ENCODE measurements around the gene MTURN. TPM values are rescaled to one million over a fixed set of nuclear protein-coding genes. Genes with fewer than 3 reads are reported as not detected.
"Not testable (repeated sequence)": the region's sequence is repeated elsewhere in the genome, so short reads cannot be mapped to it uniquely, and the experiment has no call there.

The MTURN gene
- 6.1 TPM for total RNA-seq

DNA sequence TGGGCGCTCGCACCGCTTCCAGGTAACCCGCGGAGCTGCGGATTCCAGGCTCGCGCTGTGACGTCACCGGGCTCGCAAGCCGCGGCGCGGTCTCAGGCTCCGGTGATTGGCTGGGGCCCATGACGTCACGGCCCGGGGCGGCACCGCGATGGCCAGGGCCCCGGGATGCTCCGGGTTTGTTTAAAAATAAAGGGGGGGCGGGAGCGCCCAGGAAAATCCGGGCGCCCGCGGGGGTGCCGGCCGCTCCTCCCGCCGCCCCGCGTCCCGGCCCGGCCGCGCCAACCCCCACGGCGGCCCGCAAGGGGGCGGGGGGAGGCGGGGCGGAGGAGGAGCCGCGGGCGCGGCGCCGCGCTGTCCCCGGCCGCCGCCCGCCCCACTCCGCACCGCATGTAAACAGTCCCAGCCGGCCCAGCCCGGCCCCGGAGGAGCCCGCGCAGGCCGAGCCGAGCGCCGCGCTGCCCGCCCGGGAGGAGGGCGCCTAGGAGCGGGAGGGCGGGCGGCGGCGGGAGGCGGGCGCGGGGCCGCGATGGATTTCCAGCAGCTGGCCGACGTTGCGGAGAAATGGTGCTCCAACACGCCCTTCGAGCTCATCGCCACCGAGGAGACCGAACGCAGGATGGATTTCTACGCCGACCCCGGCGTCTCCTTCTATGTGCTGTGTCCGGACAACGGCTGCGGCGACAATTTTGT lies at the start of gene MTURN:
MTURN (plus strand) TSS at position 376 of the 690 bp plus-strand sequence; CDS start at position 527, 151 bp downstream.
- peak; percentile 84 for ATAC-seq

DNA sequence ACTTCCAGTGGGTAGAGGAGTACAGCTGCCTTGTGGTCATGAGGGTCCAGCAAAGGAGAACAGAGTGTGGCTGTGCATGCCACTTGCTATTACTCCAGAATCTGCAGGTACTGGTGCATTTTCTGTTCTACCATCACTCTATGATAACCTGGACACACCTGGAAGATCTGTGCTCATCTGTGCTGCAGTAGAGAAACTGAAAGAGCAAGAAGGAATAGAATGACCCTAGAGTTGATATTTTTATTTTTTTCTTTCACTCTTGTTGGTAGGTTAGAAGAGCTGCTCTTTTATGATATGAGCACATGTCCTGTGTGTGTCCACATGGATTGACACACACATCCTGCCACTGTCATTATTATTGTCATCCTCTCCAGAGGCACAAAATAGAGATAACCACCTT lies 48.3 kb upstream of the MTURN start:
- no peak for ATAC-seq

DNA sequence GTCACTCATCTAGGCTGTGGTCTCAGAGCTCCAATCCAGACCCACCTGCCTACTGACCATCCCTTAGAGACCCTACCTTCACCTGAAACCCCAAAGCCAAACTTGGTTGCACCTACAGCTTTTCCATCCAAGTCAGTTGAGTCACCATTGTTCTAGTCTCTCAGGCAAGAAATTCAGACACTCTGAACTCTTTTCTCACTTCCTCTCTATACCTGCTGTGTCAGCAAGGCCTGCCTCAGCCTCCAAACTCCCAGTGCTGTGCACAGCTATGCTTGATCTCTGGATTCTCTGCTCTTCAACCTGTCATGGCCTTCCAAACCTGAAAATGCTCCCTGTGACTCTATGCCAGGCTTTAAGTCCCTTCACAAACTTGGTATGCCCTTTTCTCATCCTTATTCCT lies 47.4 kb upstream of the MTURN start:
- no peak for ATAC-seq

DNA sequence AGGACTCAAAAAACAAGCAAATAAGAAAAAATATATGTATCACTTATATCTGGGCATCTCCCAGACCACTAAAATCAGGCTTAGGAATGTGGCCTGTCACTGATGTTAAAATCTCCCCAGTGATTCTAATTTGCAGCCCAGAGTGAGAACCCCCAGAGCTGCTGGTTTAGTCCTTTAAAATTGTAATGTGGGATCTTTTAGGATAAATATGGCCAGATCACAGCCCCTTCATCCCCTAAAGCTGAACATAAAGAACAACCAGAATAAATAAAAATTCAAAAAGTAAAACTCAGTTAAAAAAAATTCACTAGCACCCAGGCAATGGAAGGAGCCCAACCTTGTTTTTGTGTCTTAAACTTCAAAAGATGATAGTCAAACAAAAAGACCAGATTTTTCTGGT lies 46.4 kb upstream of the MTURN start:
- ATAC-seq: no peak

DNA sequence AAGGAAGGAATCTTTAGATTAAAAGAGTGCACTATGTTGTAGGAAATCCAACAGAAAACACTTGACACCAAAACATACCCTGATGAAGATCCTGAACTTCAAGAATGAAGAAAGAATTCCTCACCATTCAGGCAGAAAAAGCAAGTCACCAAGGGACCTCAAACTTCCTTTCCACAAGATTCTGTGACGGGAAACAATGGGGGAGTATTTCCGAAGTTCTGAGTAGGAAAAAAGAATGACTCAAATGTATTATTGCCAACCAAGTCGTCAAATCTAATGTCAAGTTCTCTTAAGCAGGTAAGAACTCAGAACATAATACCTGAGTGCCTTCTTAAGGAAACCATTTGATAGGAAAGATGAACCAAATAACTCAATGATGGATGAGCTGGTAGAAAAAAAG lies 44.7 kb upstream of the MTURN start:
- ATAC-seq: no peak

DNA sequence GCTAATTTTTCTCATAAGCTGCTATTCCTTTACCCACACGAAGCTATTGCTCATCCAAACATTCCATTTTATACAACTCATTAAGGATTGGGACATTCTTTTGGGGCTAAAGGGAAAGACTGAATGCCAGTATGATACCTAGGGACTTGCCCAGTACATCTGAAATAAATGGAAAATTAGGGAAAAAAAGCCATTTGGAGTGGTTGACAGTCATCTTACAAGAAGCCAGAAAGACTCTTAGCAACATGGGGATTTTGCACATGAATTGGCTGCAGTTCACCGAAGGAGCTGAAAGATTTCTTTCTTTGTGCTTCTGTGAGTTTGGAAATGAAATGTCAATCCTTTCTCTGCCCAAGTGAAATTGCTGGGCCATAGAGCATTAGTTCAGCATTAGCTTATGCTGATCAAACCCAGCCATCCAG lies 43.3 kb upstream of the MTURN start:
- ATAC-seq: no peak

DNA sequence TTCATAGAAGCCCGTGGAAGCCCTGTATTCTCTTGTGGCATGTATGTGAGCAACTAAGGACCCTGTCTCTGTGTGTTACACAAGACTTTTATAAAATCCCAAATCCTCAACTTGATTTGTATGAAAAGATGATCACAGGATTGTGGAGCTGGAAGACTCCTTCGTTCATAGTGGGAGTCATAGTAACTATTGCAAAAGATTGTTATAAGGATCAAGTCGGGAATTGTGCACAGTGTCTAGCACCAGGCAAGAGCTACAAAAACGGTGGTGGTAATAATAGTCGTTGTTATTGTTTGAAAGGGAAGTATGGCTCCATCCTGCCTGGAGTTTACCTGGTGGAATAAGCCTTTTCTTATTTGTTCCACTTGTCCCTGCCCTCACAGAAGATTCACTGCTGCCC lies 42.8 kb upstream of the MTURN start:
- ATAC-seq: no peak

DNA sequence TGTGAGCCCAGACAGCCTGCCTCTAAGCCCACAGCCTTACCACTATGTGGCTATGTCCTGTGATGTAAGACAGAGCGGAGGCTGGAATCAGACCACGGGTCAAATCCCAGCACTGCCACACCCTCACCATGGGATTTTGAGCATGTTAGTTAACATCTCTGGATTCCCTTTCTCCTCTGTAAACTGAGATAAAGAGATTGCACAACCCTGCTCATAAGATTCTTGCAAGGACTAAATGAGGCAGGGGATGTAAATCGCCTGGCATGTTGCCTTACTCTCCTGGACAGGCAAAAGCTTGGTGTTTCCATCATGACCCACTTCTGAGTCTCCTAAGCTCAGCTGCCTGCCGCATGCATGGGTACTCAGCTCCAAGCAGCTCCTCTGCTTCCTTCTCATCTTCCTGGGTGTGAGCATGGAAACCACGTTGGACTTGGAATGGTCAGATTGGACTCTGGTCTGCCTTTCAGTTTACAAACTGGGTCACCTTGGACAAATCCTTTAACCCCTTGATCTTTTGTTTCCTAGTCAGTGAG lies 41.3 kb upstream of the MTURN start:
- no peak for ATAC-seq

DNA sequence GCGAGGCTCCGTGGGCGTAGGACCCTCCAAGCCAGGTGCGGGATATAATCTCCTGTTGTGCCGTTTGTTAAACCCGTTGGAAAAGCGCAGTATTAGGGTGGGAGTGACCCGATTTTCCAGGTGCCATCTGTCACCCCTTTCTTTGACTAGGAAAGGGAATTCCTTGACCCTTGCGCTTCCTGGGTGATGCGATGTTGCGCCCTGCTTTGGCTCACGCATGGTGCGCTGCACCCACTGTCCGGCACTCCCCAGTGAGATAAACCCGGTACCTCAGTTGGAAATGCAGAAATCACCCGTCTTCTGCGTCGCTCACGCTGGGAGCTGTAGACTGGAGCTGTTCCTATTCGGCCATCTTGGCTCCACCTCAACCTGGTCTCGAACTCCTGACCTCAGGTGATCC lies 36.2 kb upstream of the MTURN start:
- not testable (repeated sequence) for ATAC-seq

DNA sequence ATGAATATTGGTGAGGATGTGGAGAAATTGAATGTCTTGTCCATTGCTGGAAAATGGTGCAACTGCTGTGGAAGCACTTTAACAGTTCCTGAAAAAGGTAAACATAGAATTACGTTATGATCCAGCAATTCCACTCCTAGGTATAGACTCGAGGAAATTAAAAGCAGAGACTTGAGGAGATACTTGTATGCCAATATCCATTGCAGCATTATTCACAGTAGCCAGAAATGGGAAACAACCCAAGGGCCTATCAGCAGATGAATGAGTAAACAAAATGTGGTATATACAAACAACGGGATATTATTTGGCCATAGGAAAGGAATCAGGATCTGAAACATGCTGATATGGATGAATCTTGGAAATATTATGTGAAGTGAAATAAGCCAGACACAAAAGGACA lies 32.5 kb upstream of the MTURN start:
- no peak for ATAC-seq

DNA sequence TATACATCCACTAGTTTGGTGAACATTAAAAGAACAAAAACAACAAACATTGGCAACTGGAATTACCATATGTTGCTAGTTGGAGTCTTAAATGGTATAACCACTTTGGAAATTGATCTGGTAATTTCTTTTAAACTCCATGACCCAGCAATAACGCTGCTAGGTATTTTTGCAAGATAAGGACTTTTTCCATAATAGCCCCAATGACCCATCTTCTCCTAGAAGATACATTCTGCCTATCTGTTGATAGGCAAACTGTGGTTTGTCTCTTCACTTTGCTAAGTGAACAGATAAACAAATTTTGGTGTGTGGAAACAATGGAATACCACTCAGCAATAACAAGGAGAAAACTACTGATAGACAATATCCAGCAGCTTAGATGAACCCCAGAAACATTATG lies 30.6 kb upstream of the MTURN start:
- ATAC-seq: no peak

DNA sequence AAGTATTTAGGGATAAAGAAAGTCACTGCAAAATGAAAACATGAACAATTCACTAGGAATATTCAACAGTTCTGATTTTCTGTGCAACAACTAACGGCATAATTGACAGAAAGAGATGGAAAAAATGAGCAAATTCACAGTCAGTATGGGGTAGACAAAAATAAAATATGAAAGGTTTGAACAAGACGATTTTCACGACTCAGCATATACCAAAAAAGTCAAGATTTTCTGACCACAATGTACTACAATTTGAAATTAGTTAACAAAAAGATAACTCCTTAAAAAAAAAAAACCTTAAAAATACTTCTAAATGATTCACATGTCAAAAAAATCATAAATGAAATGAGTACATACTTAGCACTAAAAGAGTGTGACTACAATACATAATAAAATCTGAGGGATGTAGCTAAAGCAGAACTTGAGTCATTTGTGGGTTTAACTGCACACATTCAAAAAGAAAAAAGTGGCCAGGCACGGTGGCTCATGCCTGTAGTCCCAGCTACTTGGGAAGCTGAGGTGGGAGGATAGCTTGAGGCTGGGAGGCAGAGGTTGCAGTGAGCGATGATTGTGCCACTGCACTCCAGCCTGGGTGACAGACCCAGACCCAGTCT lies 22.6 kb upstream of the MTURN start:
- no peak for ATAC-seq

DNA sequence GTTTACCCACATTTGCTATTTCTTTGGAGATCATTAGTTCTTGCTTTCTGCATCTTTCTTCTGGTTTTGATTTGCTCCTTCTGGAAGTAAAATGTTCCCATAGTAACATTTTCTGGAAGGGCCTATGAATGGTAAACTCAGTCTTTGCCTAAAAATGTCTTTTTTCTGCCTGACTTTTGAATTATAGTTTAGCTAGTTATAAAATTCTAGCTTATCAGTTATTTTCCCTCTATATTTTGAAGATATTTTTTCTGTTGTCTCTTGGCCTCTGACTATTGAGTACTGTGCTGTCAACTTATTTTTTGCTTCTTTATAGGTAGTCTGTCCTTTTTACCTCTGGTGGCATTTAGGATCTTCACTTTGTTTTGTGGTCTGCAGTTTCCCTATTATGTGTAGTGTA lies 21.6 kb upstream of the MTURN start:
- ATAC-seq: no peak

DNA sequence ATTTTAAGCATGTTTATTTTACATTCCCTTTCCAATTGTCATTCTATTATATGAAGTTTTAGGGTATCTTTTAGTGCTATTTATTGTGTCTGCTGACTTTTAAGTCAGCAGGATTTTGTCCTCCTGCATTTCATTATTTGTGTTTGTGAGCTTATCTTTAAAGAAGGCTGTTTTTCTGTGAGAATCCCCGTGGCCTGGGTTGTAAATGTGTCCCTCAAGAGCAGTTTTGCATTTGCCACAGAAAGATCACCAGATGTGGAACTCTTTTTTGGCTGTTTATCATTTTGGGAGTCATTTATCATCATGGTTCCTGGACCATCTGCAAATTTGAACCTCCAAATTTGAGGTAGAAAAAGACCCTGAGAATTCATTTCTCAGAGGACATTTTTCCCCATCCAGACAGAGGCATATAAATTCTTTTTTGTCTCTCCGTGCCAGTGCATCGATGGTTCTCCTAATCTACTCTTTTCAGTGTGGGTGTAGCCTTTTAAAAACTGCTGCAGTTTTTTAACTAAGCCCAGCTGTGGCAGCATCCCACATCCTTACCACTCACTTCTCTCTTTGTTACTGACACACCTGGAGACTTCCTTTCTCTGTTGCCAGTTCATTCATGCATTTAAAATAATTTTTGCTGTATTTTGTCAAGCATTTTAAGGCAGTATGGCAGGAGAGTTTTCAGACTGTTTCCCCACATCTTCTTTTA lies 20.1 kb upstream of the MTURN start:
- no peak for ATAC-seq

DNA sequence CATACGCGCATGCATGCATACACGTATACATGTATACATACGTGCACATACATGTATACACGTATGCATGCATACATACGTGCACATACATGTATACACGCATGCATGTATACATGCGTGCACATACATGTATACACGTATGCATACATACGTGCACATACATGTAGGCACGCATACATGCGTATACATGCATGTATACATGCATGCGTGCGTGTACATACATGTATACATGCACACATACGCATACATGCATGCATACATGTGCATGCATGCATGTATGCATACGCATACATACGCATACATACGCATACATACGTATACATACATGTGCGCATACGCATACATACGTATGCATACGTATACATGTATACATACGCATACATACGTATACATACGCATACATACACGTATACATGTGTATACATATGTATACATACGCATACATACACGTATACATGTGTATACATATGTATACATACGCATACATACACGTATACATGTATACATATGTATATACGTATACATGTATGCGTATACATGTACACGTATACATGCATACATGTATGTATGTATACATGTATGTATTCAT lies 19.0 kb upstream of the MTURN start:
- ATAC-seq: no peak

DNA sequence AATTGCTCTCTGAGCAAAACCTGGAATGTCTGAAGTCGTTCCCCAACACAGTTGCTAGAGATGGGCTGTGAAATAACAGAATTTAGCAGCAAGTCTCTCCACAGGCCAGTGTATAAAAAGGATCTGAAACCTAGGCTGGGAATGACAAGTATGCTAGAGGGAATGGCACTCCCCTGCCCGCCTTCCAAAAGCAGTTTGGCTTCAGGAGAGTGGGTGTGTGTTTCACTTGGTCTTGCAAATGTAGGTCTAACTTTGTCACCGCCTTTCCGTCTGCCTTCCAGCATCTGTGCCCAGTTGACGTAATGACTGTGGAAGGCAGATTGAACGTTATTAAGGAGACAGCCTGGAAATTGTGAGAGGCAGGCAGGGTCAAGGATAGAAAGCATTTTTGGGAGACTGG lies 18.0 kb upstream of the MTURN start:
- no peak for ATAC-seq

DNA sequence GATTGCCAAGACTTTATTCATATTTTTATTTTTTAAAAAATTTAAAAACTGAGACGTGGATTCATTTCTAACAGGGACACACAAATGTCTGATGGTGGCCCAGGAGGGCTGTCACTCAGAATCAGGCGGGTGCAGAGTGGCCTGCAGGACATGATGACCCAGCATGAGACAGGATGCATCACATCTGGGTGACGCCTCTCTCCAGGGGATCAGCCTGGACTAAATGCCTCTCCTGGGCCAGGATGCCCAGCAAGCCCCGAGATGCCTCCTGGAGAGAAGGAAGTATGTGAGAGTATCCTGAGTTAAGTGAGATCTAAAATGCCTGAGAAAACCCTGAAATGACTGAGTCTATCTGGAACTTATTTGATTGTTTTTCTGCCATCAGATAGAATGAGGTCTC lies 16.9 kb upstream of the MTURN start:
- no peak for ATAC-seq

DNA sequence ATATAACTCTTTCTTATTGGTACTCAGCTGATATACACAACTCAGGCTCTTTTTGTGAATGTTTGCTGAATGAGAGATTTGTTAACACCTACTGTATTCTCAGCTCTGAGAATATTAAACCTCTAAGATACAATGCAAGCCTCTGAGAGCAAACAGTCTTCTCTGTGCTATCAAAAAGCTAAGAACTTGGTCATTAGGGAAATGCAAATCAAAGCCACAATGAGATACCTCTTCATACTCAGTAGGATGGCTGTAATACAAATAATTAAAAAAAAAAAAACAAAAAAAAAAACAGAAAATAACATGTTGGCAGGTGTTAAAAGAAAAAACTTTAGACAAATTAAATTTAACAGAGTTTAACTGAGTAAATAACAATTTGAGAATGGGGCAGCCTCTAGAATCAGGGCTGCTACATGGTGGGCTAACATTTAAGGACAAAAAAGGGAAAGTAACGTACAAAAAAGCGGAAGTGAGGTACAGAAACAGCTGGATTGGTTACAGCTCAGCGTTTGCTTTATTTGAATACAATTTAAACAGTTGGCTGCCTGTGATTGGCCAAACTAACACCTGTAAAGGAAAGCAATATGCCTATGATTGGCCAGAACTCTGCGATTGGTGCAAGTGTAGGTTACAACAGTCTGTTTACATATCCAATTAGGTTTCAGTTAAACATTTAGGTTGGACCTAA lies 14.8 kb upstream of the MTURN start:
- no peak for ATAC-seq

DNA sequence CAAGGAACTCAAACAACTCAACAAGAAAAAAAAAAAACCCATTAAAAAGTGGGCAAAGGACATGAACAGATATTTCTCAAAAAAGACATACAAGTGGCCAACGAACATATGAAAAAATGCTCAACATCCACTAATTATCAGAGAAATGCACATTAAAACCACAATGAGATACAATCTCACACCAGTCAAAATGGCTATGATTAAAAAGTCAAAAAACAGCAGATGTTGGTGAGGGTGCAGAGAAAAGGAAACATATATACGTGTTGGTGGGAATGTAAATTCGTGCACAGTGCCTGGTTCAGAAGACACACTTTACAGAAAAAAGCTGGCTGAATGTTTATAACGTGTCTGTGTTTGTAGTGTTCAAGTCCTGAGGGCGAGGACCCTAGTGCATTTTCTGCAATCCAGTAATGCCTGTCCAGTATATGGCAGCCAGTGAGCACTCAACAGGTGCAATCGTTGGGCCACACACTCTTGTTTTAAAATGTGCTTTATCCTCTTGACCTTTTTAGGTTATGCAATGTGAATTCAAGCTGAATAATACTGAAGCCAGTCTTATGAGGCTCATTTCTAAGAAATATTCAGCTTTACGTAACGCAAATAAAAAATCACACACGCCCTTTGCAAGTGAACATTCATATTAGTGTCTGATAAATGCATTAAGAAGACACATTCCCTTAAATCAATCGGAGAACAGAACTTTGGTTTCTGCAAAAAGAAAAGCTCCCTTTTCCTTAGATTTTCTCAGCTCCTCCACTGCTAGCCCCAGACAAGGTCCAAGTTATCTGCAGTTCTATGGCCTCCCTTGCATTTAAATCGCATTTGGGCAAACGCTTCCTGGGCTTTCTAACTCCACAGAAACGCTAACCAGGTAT lies 813 bp upstream of the MTURN start:
- ATAC-seq: no peak

DNA sequence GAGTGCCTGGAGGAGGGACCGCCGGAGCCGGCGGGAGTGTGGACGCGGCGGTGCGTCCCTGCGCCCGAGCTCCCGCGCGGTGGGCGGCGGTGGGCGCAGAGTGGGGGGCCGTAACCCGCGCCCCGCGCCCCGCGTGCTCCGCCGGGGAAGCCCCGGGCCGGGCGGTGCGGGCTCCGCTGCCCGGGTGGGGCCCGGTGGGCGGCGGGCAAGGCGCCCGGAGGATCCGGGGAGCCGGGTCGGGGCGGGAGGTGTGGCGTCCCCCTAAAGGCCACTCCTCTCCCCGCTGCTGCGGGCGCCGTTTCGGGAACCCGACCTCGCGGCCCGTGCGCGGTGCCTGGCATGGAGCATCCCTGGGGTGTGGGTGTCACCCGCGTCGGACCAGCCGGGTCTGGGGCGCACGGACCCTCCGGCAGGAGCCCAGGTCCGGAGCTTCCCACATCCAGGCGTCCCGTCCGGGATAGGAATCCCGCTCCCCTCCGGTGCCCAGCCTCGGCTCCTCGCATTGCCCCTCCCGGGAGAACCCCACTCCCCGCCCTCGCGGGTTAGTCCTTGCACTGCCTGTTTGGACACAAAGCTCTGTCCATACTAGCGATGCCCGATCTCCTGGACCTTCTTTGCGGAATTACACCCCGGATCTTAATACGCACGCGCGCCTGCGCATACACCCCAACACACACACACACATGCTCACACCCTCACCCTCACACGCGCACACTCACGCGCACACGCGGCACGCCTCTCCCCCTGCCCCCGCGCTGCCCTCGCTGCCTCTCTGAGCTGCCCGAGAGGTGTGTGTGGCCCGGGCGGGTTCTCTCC lies 723 bp downstream of the MTURN start:
- peak; percentile 80 for ATAC-seq
